ENCODE results near the gene RFNG.
"Not testable (repeated sequence)": the region's sequence is repeated elsewhere in the genome, so short reads cannot be mapped to it uniquely, and the experiment has no call there.

The RFNG gene

GRCh38 chr17:82038796-82039409 lies 12.7 kb downstream of the RFNG start:
- H3K9me3 Mint-ChIP-seq, DNase-seq, H3K27ac Mint-ChIP-seq, H3K36me3 Mint-ChIP-seq, H3K4me3 Mint-ChIP-seq: not testable (repeated sequence)
- Mint-ChIP-seq H3K4me1 (peaks cover 28% of the 10 kb centered on the region), H3K27me3 (peaks cover 18% of the 10 kb centered on the region)
- CTCF ChIA-PET: interaction anchor here (0.9 to 1.3 kb wide), 2 partner anchors 8 to 17 kb away, joined by 3 to 4 read pairs; no protein-coding TSS in a partner anchor

GRCh38 chr17:82037889-82038195 lies 13.8 kb downstream of the RFNG start:
- H3K27me3 Mint-ChIP-seq: peaks cover 24% of the 10 kb centered on the region
- no peaks in the 10 kb centered on the region for H3K9me3 Mint-ChIP-seq
- no peak for DNase-seq
- peaks cover 28% of the 10 kb centered on the region for H3K4me1 Mint-ChIP-seq
- H3K27ac Mint-ChIP-seq: peak overlapping the region; percentile 98
- CTCF ChIA-PET: interaction anchor here (0.7 to 1.5 kb wide), 12 partner anchors 10 to 198 kb away, joined by 3 to 10 read pairs (median 4); partner anchors contain the start of genes CENPX, LRRC45, MAFG and NOTUM
- H3K4me3 Mint-ChIP-seq: peak overlapping the region; percentile 87
- peaks cover 4% of the 10 kb centered on the region for H3K36me3 Mint-ChIP-seq

- Mint-ChIP-seq H3K9me3 (no peaks in the 10 kb centered on the region), H3K27me3 (peaks cover 30% of the 10 kb centered on the region), H3K36me3 (peaks cover 4% of the 10 kb centered on the region), H3K4me3 (peak within 1 kb of the TSS; percentile 87), H3K4me1 (peaks cover 28% of the 10 kb centered on the region), H3K27ac (peak within 1 kb of the TSS; percentile 98)
- peak; percentile 99 for DNase-seq
- CTCF ChIA-PET: interaction anchor here (0.7 to 1.5 kb wide), 13 partner anchors 10 to 198 kb away, joined by 3 to 10 read pairs (median 4); partner anchors contain the start of genes CENPX, LRRC45, MAFG and NOTUM
Measured at GRCh38 chr17:82037092-82037888, 14.3 kb downstream of the RFNG start, which contains the start of gene DCXR. Gene DCXR, minus strand, starts transcription at chr17:82037697. Its CDS starts 15 bp downstream, at chr17:82037682.

- Mint-ChIP-seq H3K4me1 (peaks cover 28% of the 10 kb centered on the region), H3K27ac (peak overlapping the region; percentile 52), H3K4me3 (peak overlapping the region; percentile 87), H3K27me3 (peaks cover 32% of the 10 kb centered on the region), H3K9me3 (no peaks in the 10 kb centered on the region), H3K36me3 (peaks cover 4% of the 10 kb centered on the region)
- CTCF ChIA-PET: interaction anchor here (1.1 kb wide), 1 partner anchor 14 kb away, joined by 3 read pairs; no protein-coding TSS in a partner anchor
- no peak for DNase-seq
Measured at GRCh38 chr17:82036634-82037091, 14.9 kb downstream of the RFNG start.

GRCh38 chr17:82035956-82036633 lies 15.5 kb downstream of the RFNG start:
- H3K27me3 Mint-ChIP-seq: peaks cover 27% of the 10 kb centered on the region
- no peaks in the 10 kb centered on the region for H3K9me3 Mint-ChIP-seq
- no peak overlapping the region for H3K27ac Mint-ChIP-seq
- H3K36me3 Mint-ChIP-seq: peaks cover 4% of the 10 kb centered on the region
- peaks cover 28% of the 10 kb centered on the region for H3K4me1 Mint-ChIP-seq
- H3K4me3 Mint-ChIP-seq: peak overlapping the region; percentile 87
- CTCF ChIA-PET: interaction anchor here (1.1 kb wide), 1 partner anchor 14 kb away, joined by 3 read pairs; no protein-coding TSS in a partner anchor
- no peak for DNase-seq

GRCh38 chr17:82035488-82035887 lies 16.1 kb downstream of the RFNG start:
- Mint-ChIP-seq H3K27ac (peak overlapping the region; percentile 67), H3K36me3 (peaks cover 4% of the 10 kb centered on the region), H3K9me3 (no peaks in the 10 kb centered on the region), H3K4me3 (peak overlapping the region; percentile 87), H3K27me3 (peaks cover 25% of the 10 kb centered on the region), H3K4me1 (peaks cover 30% of the 10 kb centered on the region)
- DNase-seq: no peak
- CTCF ChIA-PET: no interaction called here

- Mint-ChIP-seq H3K36me3 (peaks cover 6% of the 10 kb centered on the region), H3K4me1 (peaks cover 33% of the 10 kb centered on the region), H3K27me3 (peaks cover 20% of the 10 kb centered on the region), H3K27ac (no peak overlapping the region), H3K4me3 (no peak overlapping the region), H3K9me3 (no peaks in the 10 kb centered on the region)
- DNase-seq: no peak
- CTCF ChIA-PET: no interaction called here
Measured at GRCh38 chr17:82034371-82035011, 17.1 kb downstream of the RFNG start.

GRCh38 chr17:82033359-82034085 lies 18.1 kb downstream of the RFNG start:
- Mint-ChIP-seq H3K4me1 (peaks cover 26% of the 10 kb centered on the region), H3K4me3 (no peak overlapping the region), H3K36me3 (peaks cover 11% of the 10 kb centered on the region), H3K27me3 (peaks cover 18% of the 10 kb centered on the region), H3K9me3 (no peaks in the 10 kb centered on the region), H3K27ac (no peak overlapping the region)
- DNase-seq: no peak
- CTCF ChIA-PET: no interaction called here

GRCh38 chr17:82031885-82032627 lies 19.6 kb downstream of the RFNG start:
- CTCF ChIA-PET: interaction anchor here (0.7 to 1.6 kb wide), 3 partner anchors 18 to 122 kb away, joined by 3 to 5 read pairs (median 4); no protein-coding TSS in a partner anchor
- H3K9me3 Mint-ChIP-seq: no peaks in the 10 kb centered on the region
- H3K36me3 Mint-ChIP-seq: peaks cover 15% of the 10 kb centered on the region
- peaks cover 14% of the 10 kb centered on the region for H3K27me3 Mint-ChIP-seq
- peak overlapping the region; percentile 45 for H3K4me3 Mint-ChIP-seq
- no peak overlapping the region for H3K27ac Mint-ChIP-seq
- H3K4me1 Mint-ChIP-seq: peaks cover 26% of the 10 kb centered on the region
- DNase-seq: peak; percentile 71

GRCh38 chr17:82031303-82031884 lies 20.2 kb downstream of the RFNG start, which contains the start of gene RAC3:
Gene RAC3, plus strand, starts transcription at chr17:82031678. Its CDS starts 84 bp downstream, at chr17:82031762.
- Mint-ChIP-seq H3K27me3 (peaks cover 14% of the 10 kb centered on the region), H3K36me3 (peaks cover 15% of the 10 kb centered on the region), H3K27ac (peak within 1 kb of the TSS; percentile 76), H3K9me3 (no peaks in the 10 kb centered on the region), H3K4me3 (peak within 1 kb of the TSS; percentile 78), H3K4me1 (peaks cover 28% of the 10 kb centered on the region)
- DNase-seq: no peak
- CTCF ChIA-PET: interaction anchor here (0.7 to 2.5 kb wide), 4 partner anchors 19 to 125 kb away, joined by 3 to 12 read pairs (median 4); no protein-coding TSS in a partner anchor

- CTCF ChIA-PET: interaction anchor here (0.6 to 2.5 kb wide), 18 partner anchors 8 to 319 kb away, joined by 3 to 16 read pairs (median 4); partner anchors contain the start of gene CENPX
- peak; percentile 90 for DNase-seq
- peak overlapping the region; percentile 76 for H3K27ac Mint-ChIP-seq
- H3K9me3 Mint-ChIP-seq: no peaks in the 10 kb centered on the region
- peak overlapping the region; percentile 78 for H3K4me3 Mint-ChIP-seq
- peaks cover 14% of the 10 kb centered on the region for H3K27me3 Mint-ChIP-seq
- H3K36me3 Mint-ChIP-seq: peaks cover 15% of the 10 kb centered on the region
- peaks cover 27% of the 10 kb centered on the region for H3K4me1 Mint-ChIP-seq
Measured at GRCh38 chr17:82030470-82031302, 20.9 kb downstream of the RFNG start.

All from activated naive CD4-positive, alpha-beta T cell treated with anti-CD3 and anti-CD28 coated beads, Interleukin-2, amount 10 ng/mL, durations not matched to agents 7 days and 5 days (primary cell).